CD14-positive monocyte (primary cell): ENCODE data around the gene LRRK1. TPM values are rescaled to one million over a fixed set of nuclear protein-coding genes. Genes with fewer than 3 reads are reported as not detected.

Experiments used
- DNase-seq, 3 donors: peaks; one replicate each; pipeline ENCODE4 v3.0.0-alpha.2; 2011 to 2022
- H2AFZ ChIP-seq: 2 replicates; pipeline ENCODE4 v1.6.0; 2012; ENCODE audit warnings: mild to moderate bottlenecking, low read depth, low read length, inconsistent platforms; ENCODE audit not compliant: insufficient read depth, poor library complexity, severe bottlenecking
- H3K27ac ChIP-seq, 2 donors: 1 replicate in 1 of 2; 2 replicates in 1 of 2; pipeline ENCODE4 v1.5.1; 2012 to 2013; ENCODE audit warnings: low read length in 2 of 2, control low read depth in 1 of 2, inconsistent platforms in 1 of 2, low read depth in 1 of 2, mild to moderate bottlenecking in 1 of 2
- H3K27me3 ChIP-seq, 2 donors: one replicate each; pipeline versions ENCODE4 v1.6.0 to v1.6.1; 2011 to 2013; ENCODE audit warnings: low read length in 2 of 2; ENCODE audit not compliant: control insufficient read depth in 2 of 2, insufficient read depth in 2 of 2
- H3K36me3 ChIP-seq, 2 donors: replicated peaks in 1 of 2; 1 replicate in 1 of 2; 2 replicates in 1 of 2; pipeline versions ENCODE4 v1.5.1 to v1.6.1; 2012 to 2013; ENCODE audit warnings: low read length in 2 of 2, control low read depth in 1 of 2, inconsistent platforms in 1 of 2, mild to moderate bottlenecking in 1 of 2; ENCODE audit not compliant: insufficient read depth in 2 of 2, control insufficient read depth in 1 of 2
- H3K4me1 ChIP-seq, 2 donors: 1 replicate in 1 of 2; 2 replicates in 1 of 2; pipeline versions ENCODE4 v1.5.1 to v1.6.1; 2012 to 2013; ENCODE audit warnings: low read length in 2 of 2, control low read depth in 1 of 2, inconsistent platforms in 1 of 2, mild to moderate bottlenecking in 1 of 2, moderate library complexity in 1 of 2; ENCODE audit not compliant: insufficient read depth in 2 of 2, control insufficient read depth in 1 of 2
- H3K4me2 ChIP-seq: replicated peaks from 2 replicates; pipeline ENCODE3; 2012; ENCODE audit warnings: low read length, moderate library complexity, mild to moderate bottlenecking; ENCODE audit not compliant: poor library complexity, severe bottlenecking; ENCODE audit errors: extremely low read depth
- H3K4me3 ChIP-seq, 3 experiments: fragments of 200-600 bp in 1 of 3; sonication (generic) in 1 of 3; replicated peaks in 1 of 3; 1 replicate in 2 of 3; 2 replicates in 1 of 3; pipeline ENCODE4 v1.5.1; 2011 to 2013; ENCODE audit warnings: low read length in 3 of 3, mild to moderate bottlenecking in 3 of 3, control low read depth in 2 of 3, low read depth in 2 of 3, inconsistent platforms in 1 of 3, moderate library complexity in 1 of 3
- H3K79me2 ChIP-seq: 2 replicates; pipeline ENCODE4 v1.6.0; 2012; ENCODE audit warnings: mild to moderate bottlenecking, control low read depth, inconsistent platforms, low read length, moderate library complexity; ENCODE audit not compliant: insufficient read depth
- H3K9ac ChIP-seq: 2 replicates; pipeline ENCODE4 v1.6.0; 2017; ENCODE audit warnings: low read length, mild to moderate bottlenecking; ENCODE audit not compliant: insufficient read depth, poor library complexity, severe bottlenecking
- H3K9me3 ChIP-seq, 2 donors: replicated peaks in 1 of 2; 1 replicate in 1 of 2; 2 replicates in 1 of 2; pipeline versions ENCODE4 v1.5.1 to v1.6.1; 2012 to 2013; ENCODE audit warnings: low read length in 2 of 2, control low read depth in 1 of 2; ENCODE audit not compliant: control insufficient read depth in 1 of 2, insufficient read depth in 1 of 2
- H4K20me1 ChIP-seq: 2 replicates; pipeline ENCODE4 v1.6.0; 2012; ENCODE audit warnings: mild to moderate bottlenecking, low read length, control low read depth, moderate library complexity; ENCODE audit not compliant: insufficient read depth
- H3K27ac Mint-ChIP-seq, 7 donors: one replicate each; pipeline ENCODE4 v1.8.0; 2020; ENCODE audit warnings: mild to moderate bottlenecking in 7 of 7, mixed read lengths in 7 of 7, moderate library complexity in 6 of 7, inconsistent platforms in 2 of 7
- H3K27me3 Mint-ChIP-seq, 3 donors: one replicate each; pipeline ENCODE4 v1.8.0; 2021 to 2022; ENCODE audit warnings: low read depth in 3 of 3, mild to moderate bottlenecking in 3 of 3, mixed read lengths in 3 of 3, moderate library complexity in 3 of 3, inconsistent platforms in 1 of 3
- H3K36me3 Mint-ChIP-seq, 2 donors: one replicate each; pipeline ENCODE4 v1.8.0; 2020; ENCODE audit warnings: mixed read lengths in 2 of 2, inconsistent platforms in 1 of 2, mild to moderate bottlenecking in 1 of 2
- H3K4me1 Mint-ChIP-seq: one replicate; pipeline ENCODE4 v1.8.0; 2020; ENCODE audit warnings: mild to moderate bottlenecking, mixed read lengths
- H3K4me3 Mint-ChIP-seq, 2 donors: one replicate each; pipeline ENCODE4 v1.8.0; 2020; ENCODE audit warnings: mild to moderate bottlenecking in 2 of 2, mixed read lengths in 2 of 2, moderate library complexity in 1 of 2
- H3K9me3 Mint-ChIP-seq, 7 donors: one replicate each; pipeline ENCODE4 v1.8.0; 2020 to 2022; ENCODE audit warnings: mixed read lengths in 7 of 7, mild to moderate bottlenecking in 6 of 7, moderate library complexity in 6 of 7, inconsistent platforms in 2 of 7
- CTCF ChIP-seq: fragments of 200-600 bp; IDR thresholded peaks from one replicate; pipeline ENCODE4 v1.8.0; 2022; ENCODE audit warnings: antibody characterized with exemption, mild to moderate bottlenecking
- WGBS: methylation state at CpG from one replicate; pipeline ENCODE4 v1.1.5; 2013; ENCODE audit warnings: missing lambda C conversion rate; ENCODE audit not compliant: insufficient coverage; 5-methylcytosine and 5-hydroxymethylcytosine counted together
- intact Hi-C, 2 donors: fragments of 100-400 bp; cut with micrococcal nuclease; formaldehyde crosslinking; loops; one replicate each; pipeline versions ENCODE4 v1.15.0 to v1.15.1; 2023
- polyA plus RNA-seq, 3 donors: library from polyadenylated mRNA; depleted of rRNA in 1 of 3; unstranded in 2 of 3; stranded (reverse) in 1 of 3; fragments of 300-500 nt in 2 of 3; fragments of >200 nt in 1 of 3; fragmentation: Illumina TruSeq in 2 of 3; gene quantifications; 1 replicate in 2 of 3; 2 replicates in 1 of 3; pipeline ENCODE4 v1.2.3, GENCODE V29; 2012 to 2021

Gene LRRK1
- polyA plus RNA-seq, 3 donors: 1.7 to 18.9 (median 5.4) TPM

GRCh38 chr15:100966997-100967396, 47.8 kb downstream of the LRRK1 start:
- Histone ChIP-seq H3K27me3 (peaks cover 0 to 6% of the 10 kb centered on the region in 2 donors), H3K9ac (no peak overlapping the region), H3K4me2 (no peak overlapping the region), H3K27ac (no peak overlapping the region), H3K4me1 (no peaks in the 10 kb centered on the region), H4K20me1 (peaks cover 13% of the 10 kb centered on the region), H2AFZ (no peak overlapping the region), H3K79me2 (peaks cover under 1% of the 10 kb centered on the region), H3K9me3 (no peaks in the 10 kb centered on the region), H3K4me3 (no peak overlapping the region), H3K36me3 (peaks cover 11 to 56% of the 10 kb centered on the region in 2 donors)
- Mint-ChIP-seq H3K9me3 (peaks cover 0 to 2% (median 0%) of the 10 kb centered on the region in 7 donors), H3K4me1 (peaks cover 3% of the 10 kb centered on the region), H3K27ac (no peak overlapping the region), H3K27me3 (peaks cover 6 to 11% (median 8%) of the 10 kb centered on the region in 3 donors), H3K4me3 (no peak overlapping the region), H3K36me3 (peaks cover 57 to 63% of the 10 kb centered on the region in 2 donors)
- no peak for TF ChIP-seq CTCF
- no peak for DNase-seq
- no CpG with 5 or more reads among the region's 4 CpGs for WGBS
- intact Hi-C loops: no loop called here

- H3K4me1 Mint-ChIP-seq: peaks cover 12% of the 10 kb centered on the region
- no peak overlapping the region for H3K27ac Mint-ChIP-seq
- H3K9ac ChIP-seq: no peak overlapping the region
- no peak overlapping the region for H3K4me3 Mint-ChIP-seq
- peaks cover 0 to 6% (median 0%) of the 10 kb centered on the region in 7 donors for H3K9me3 Mint-ChIP-seq
- no peaks in the 10 kb centered on the region for H3K9me3 ChIP-seq
- H3K36me3 ChIP-seq: peaks cover 8 to 52% of the 10 kb centered on the region in 2 donors
- no peak overlapping the region for H3K27ac ChIP-seq
- H4K20me1 ChIP-seq: peaks cover 24% of the 10 kb centered on the region
- no peak for DNase-seq
- peaks cover 60 to 65% of the 10 kb centered on the region in 2 donors for H3K36me3 Mint-ChIP-seq
- H3K27me3 ChIP-seq: peaks cover 10 to 18% of the 10 kb centered on the region in 2 donors
- WGBS: 100% methylated on average over 1 of the region's 3 CpGs
- intact Hi-C loops: no loop called here
- no peaks in the 10 kb centered on the region for H3K79me2 ChIP-seq
- no peak overlapping the region for H3K4me2 ChIP-seq
- no peak overlapping the region for H2AFZ ChIP-seq
- H3K27me3 Mint-ChIP-seq: peaks cover 18 to 24% (median 19%) of the 10 kb centered on the region in 3 donors
- H3K4me1 ChIP-seq: peaks cover 6% of the 10 kb centered on the region in 2 donors
- no peak for TF ChIP-seq CTCF
- no peak overlapping the region for H3K4me3 ChIP-seq
These were observed 49.2 kb downstream of the LRRK1 start for GRCh38 chr15:100968050-100968966.
